ENCODE data around the gene GBA2. TPM values are rescaled to one million over a fixed set of nuclear protein-coding genes. Genes with fewer than 3 reads are reported as not detected.

Gene GBA2
- total and polyA plus RNA-seq, 9 donors, result 27.8 to 73.2 (median 44.5) TPM

GRCh38 chr9:35700031-35700430 lies 49.0 kb downstream of the GBA2 start:
- H3K27me3 ChIP-seq, result no peaks in the 10 kb centered on the region
- H3K27ac ChIP-seq, result no peak overlapping the region
- 63 to 77% (median 70%) methylated on average over 11 of the region's 11 CpGs for WGBS, 3 donors
- no peaks in the 10 kb centered on the region for H3K4me1 ChIP-seq (ENCODE audit: insufficient read depth)
- no peak overlapping the region for H3K4me3 ChIP-seq
- DNase-seq, result no peak
- intact Hi-C loops (cut with DNase I), result no loop called here
- no peaks in the 10 kb centered on the region for H3K36me3 ChIP-seq
- no peak for TF ChIP-seq EP300 (IDR thresholded peaks at IDR 0.05)
- no peak for TF ChIP-seq CTCF (IDR thresholded peaks at IDR 0.05)
- no peak for TF ChIP-seq POLR2A (IDR thresholded peaks at IDR 0.05)
- H3K9me3 ChIP-seq, result no peaks in the 10 kb centered on the region

GRCh38 chr9:35698231-35698630 lies 50.8 kb downstream of the GBA2 start:
- H3K27ac ChIP-seq, result no peak overlapping the region
- intact Hi-C loops (cut with DNase I), result no loop called here
- TF ChIP-seq POLR2A (IDR thresholded peaks at IDR 0.05) (no peak), CTCF (IDR thresholded peaks at IDR 0.05) (no peak), EP300 (IDR thresholded peaks at IDR 0.05) (no peak)
- no peak for DNase-seq
- WGBS, 3 donors, result 78 to 84% (median 82%) methylated on average over 5 of the region's 5 CpGs
- no peaks in the 10 kb centered on the region for H3K27me3 ChIP-seq
- no peaks in the 10 kb centered on the region for H3K9me3 ChIP-seq
- no peak overlapping the region for H3K4me3 ChIP-seq
- no peaks in the 10 kb centered on the region for H3K4me1 ChIP-seq (ENCODE audit: insufficient read depth)
- no peaks in the 10 kb centered on the region for H3K36me3 ChIP-seq

GRCh38 chr9:35697486-35697885 lies 51.5 kb downstream of the GBA2 start:
- intact Hi-C loops (cut with DNase I), result no loop called here
- Histone ChIP-seq H3K4me3 (no peak overlapping the region), H3K27me3 (no peaks in the 10 kb centered on the region), H3K4me1 (ENCODE audit: insufficient read depth) (no peaks in the 10 kb centered on the region), H3K36me3 (no peaks in the 10 kb centered on the region), H3K27ac (no peak overlapping the region), H3K9me3 (no peaks in the 10 kb centered on the region)
- WGBS, 3 donors, result 68 to 79% (median 75%) methylated on average over 14 of the region's 14 CpGs
- no peak for DNase-seq
- TF ChIP-seq EP300 (IDR thresholded peaks at IDR 0.05) (no peak), POLR2A (IDR thresholded peaks at IDR 0.05) (no peak), CTCF (IDR thresholded peaks at IDR 0.05) (no peak)

- intact Hi-C loops (cut with DNase I), result no loop called here
- DNase-seq, result peak; percentile 46 to 69 (median 62)
- 33 to 34% (median 33%) methylated on average over 9 of the region's 9 CpGs for WGBS, 3 donors
- Histone ChIP-seq H3K9me3 (no peaks in the 10 kb centered on the region), H3K36me3 (no peaks in the 10 kb centered on the region), H3K4me1 (ENCODE audit: insufficient read depth) (no peaks in the 10 kb centered on the region), H3K4me3 (no peak overlapping the region), H3K27ac (no peak overlapping the region), H3K27me3 (no peaks in the 10 kb centered on the region)
- TF ChIP-seq POLR2A (IDR thresholded peaks at IDR 0.05) (no peak), CTCF (IDR thresholded peaks at IDR 0.05) (peak; percentile 59 to 78 (median 71)), EP300 (IDR thresholded peaks at IDR 0.05) (no peak)
Measured at GRCh38 chr9:35696520-35697215, 52.4 kb downstream of the GBA2 start.
